GM10266 (cell line): Measurements from ENCODE around the gene CTNND2.

Experiments used
- DNase-seq: peaks from one replicate; pipeline ENCODE4 v3.0.0; 2012; ENCODE audit errors: extremely low spot score
- CTCF ChIP-seq: IDR thresholded peaks from 2 replicates; pipeline ENCODE4 v1.5.1; 2012; ENCODE audit warnings: mild to moderate bottlenecking, low read depth; ENCODE audit not compliant: control insufficient read depth, insufficient read depth; ENCODE audit errors: missing control alignments

Gene CTNND2

GRCh38 chr5:11300736-11301135 lies 603.5 kb downstream of the CTNND2 start:
- DNase-seq: no peak
- no peak for TF ChIP-seq CTCF

GRCh38 chr5:11298877-11299276 lies 605.4 kb downstream of the CTNND2 start:
- DNase-seq: no peak
- no peak for TF ChIP-seq CTCF

DNA sequence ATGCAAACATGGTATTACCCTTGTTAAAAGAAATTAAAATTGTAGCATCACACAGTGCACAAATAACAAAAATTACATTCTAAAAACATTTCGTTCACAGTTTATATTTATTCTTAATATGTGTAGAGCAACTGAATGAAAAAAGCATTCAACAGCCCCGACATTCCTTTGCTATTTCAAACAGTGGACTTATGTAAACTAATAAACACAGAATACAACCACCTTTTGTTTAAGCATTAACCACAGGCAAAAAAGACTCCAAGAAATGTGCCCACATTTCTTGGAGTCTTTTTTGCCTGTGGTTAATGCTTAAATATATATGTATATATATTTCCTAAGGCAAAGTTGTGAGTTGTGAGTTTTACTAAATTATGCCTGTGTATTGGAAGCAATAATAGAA lies 610.7 kb downstream of the CTNND2 start:
- no peak for TF ChIP-seq CTCF

DNA sequence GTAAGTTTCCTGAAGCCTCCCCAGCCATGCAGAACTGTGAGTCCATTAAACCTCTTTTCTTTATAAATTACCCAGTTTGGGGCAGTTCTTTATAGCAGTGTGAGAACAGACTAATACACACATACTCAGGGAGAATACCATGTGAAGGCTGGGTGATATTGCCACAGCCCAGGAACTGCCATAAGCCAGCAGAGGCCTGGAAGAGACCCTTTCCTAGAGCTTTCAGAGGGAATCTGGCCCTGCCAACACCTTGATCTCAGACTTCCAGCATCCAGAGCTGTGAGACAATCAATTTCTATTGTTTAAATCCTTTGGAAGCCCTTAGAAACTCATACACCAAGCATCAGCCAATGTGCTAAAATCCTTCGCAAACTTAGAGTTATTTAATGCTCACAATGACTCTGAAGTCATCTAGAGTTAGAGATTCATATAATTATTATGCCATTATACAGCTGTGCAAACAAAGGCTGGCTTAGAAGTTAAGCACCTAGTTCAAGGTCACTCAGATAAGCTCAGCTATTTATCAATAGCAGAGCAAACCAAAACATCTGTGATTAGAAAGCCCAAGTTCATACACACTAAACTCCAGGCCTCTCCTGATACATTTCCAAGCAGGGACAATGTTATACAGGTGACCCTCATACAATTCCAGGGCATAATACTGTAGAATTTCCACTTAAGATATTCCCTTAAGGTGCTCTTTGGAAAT lies 611.4 kb downstream of the CTNND2 start:
- no peak for TF ChIP-seq CTCF
- no peak for DNase-seq

More for the DNA sequence above, 610.7 kb downstream of the CTNND2 start:
- DNase-seq: no peak

DNA sequence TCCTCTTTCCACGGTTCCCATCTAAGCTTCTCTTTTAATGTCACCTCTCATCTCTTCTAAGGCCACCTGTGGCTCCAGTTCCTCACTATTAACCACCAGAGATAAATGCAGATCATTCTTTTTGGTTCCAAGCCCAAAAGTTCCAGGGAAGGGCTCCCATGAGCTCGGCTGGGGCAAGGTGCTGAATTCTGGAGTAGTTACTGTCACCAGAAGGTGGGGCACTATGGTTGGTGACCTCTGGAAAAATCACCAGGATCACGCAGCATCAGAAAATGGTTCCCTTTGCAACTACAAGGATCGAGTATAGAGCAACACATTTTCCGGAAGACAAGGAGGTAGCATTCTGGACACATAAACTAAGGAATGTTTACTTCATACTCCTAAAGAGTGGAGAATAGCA lies 614.5 kb downstream of the CTNND2 start:
- no peak for DNase-seq
- TF ChIP-seq CTCF: no peak

DNA sequence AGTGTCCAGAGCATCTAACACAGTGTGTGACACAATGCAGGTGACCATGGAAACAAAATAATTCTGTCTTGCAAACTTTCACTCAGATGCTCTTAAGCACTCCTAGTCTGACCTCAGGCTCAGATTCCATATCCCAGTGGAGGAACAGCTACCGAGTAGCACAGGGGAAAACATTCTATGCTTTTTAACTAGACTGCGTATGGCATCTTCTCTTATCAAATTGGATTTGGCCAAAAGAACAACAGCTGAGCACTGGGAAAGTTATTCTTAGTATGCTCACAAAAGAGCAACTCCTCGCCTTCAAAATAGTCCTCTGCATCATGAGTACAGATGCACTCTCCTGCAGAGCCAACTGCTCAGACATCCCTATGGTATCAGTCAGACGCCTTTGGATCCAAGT lies 615.0 kb downstream of the CTNND2 start:
- DNase-seq: no peak
- no peak for TF ChIP-seq CTCF

- DNase-seq: no peak
- no peak for TF ChIP-seq CTCF
Observed at GRCh38 chr5:11281842-11282241, 622.4 kb downstream of the CTNND2 start.
